ENCODE measurements around the gene SLCO4A1. TPM values are rescaled to one million over a fixed set of nuclear protein-coding genes. Genes with fewer than 3 reads are reported as not detected.
A peak's percentile ranks its signal among the peaks of the same experiment; 100 is the strongest.
"Not testable (repeated sequence)": the region's sequence is repeated elsewhere in the genome, so short reads cannot be mapped to it uniquely, and the experiment has no call there.

SLCO4A1 gene
- total RNA-seq, 1 donor from 2014 or later: 31.1 TPM

DNA sequence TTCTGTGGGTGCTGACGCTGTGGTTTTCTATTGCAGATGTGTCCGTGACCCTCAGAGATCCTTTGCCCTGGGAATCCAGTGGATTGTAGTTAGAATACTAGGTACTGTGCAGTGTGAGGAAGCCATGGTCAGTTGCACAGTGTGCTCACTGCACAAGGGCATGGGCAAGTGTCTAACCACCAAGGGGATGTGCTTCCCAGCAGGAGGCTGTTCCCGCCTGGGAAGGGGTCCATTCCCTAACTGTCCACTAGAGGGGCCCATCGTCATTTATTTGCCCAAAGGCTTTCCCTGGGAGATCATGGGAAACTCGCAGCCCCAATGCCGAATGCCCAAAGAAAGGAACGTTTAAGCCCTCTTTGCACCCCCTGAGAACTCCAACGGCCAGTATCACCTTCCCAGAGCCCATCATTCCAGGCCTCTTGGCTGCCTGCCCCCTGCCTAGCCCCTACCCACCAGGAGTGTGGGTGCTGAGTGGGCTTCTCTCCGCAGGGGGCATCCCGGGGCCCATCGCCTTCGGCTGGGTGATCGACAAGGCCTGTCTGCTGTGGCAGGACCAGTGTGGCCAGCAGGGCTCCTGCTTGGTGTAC lies 26.2 kb downstream of the SLCO4A1 start:
- intact Hi-C loops (cut with DNase I): loop anchor here (5.0 kb wide), 1 partner anchor 124 kb away; no protein-coding TSS in a partner anchor
- DNase-seq (ENCODE audit: low spot score) (peak; percentile 85), ATAC-seq (peak; percentile 57)

DNA sequence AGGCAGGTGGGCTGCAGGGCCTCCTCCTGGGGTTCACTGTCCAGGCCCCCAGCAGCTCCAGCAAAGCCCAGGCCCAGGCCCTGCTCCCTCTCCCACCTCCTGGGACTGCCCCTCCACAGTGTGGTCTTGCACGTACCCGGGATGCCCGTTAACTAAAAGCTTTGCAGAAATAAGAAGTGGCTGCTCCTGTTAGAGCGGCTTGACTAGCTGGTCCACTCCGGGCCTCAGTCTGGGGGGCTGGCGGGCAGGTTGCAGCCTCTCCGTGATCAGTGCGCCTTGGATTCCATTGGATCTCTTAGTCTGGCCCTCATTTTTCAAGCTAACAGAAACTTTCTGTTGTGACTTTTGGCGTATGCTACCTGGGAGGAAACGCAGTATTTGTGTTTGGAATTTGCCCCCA lies 26.9 kb downstream of the SLCO4A1 start:
- DNase-seq (ENCODE audit: low spot score) (no peak), ATAC-seq (no peak)
- intact Hi-C loops (cut with DNase I): loop anchor here (5.0 kb wide), 1 partner anchor 123 kb away; no protein-coding TSS in a partner anchor

DNA sequence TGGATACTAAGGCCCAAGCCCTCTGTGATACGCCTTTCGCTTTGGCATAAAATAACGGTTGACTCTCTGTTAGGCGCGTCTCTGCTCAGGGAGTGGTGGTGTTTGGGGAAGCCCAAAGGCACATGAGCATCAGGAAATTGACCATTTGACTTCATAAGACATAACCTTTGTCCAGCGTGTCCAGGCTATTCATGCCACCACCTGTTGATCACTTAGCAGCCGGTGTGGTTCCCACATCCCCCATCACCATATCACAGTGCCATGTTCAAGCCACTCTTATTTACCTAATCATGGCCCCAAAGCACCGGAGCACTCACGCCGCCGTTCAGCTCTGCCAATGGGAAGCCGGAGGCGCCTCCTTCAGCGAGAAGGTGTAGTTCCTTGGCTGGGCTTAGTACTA lies 27.9 kb downstream of the SLCO4A1 start:
- DNase-seq (ENCODE audit: low spot score): no peak
- no peak for ATAC-seq
- intact Hi-C loops (cut with DNase I): no loop called here

DNA sequence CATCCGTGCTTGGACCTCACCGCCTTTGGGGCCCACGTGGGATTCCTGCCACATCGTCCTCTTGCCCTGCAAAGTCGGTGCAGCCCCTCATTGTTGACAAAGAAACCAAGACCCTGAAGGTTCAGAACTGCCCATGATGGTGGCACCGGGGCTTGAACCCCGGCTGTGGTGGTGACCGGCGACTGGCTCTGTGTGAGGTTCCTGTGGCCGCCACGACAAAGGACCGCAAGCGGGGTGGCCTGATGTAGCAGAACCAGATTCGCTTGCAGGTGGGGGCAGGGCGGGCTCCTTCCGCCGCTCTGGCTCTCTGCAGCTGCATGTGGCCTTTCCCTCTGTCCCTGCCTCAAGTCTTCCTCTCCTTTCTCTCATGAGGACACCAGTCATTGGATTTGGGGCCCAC lies 28.7 kb downstream of the SLCO4A1 start:
- no peak for DNase-seq (ENCODE audit: low spot score)
- no peak for ATAC-seq
- intact Hi-C loops (cut with DNase I): no loop called here

DNA sequence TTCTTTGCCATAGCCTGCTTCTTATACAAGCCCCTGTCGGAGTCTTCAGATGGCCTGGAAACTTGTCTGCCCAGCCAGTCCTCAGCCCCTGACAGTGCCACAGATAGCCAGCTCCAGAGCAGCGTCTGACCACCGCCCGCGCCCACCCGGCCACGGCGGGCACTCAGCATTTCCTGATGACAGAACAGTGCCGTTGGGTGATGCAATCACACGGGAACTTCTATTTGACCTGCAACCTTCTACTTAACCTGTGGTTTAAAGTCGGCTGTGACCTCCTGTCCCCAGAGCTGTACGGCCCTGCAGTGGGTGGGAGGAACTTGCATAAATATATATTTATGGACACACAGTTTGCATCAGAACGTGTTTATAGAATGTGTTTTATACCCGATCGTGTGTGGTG lies 29.5 kb downstream of the SLCO4A1 start:
- no peak for DNase-seq (ENCODE audit: low spot score)
- no peak for ATAC-seq
- intact Hi-C loops (cut with DNase I): no loop called here

DNA sequence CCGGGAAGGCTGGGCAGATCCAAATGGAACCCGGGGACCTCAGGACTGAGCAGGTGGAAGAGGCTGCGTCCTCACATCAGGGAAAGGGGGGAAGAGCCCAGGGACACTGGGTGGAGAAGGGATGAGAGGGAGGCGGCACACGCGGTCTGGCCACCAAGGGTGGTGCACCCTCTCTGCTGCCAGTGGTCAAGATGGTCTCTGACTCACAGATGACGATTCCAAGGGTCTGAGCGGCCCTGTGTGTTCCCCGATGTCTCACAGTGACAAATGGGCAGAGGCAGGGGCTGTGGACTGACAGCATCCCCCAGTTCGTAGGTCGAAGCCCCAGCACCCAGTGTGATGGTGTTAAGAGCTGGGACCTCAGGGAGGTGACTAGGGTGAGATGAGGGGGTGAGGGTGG lies 32.1 kb downstream of the SLCO4A1 start:
- ATAC-seq (no peak), DNase-seq (ENCODE audit: low spot score) (no peak)
- intact Hi-C loops (cut with DNase I): no loop called here

DNA sequence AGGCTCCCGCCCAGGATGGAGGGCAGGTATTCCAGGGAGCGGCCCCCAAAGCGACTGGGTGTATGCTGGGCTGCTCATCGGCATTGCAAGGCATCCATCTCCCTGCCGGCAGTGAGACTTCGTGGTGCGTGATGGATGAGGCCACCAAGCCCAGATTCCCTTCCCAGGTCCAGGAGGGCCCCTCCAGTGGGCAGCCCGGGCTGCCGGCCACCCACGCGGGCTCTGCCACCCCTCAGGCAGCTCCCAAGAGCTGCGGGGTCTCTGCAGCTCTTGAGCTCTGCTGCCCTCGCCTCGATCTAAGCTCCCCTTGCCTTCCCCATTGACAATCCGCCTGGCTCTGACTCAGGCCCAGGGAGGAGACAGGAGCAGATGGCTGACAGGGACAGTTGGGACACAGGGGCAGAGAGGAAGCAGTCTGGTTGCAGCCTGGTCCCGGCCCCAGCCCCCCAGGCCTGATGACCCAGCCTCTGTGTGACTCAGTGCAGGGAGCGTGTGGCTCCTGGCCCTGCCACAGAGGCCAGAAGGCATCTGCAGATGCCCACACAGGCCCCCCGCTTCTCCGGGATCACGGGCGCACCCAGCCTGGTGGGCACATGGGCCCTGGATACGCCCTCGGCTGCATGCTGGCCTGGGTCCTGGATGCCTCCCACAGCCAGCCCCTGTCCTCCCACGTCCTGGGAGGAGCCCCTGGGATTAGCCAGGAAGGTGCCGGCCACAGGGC lies 33.0 kb downstream of the SLCO4A1 start:
- no peak for ATAC-seq
- DNase-seq (ENCODE audit: low spot score): no peak
- intact Hi-C loops (cut with DNase I): no loop called here

DNA sequence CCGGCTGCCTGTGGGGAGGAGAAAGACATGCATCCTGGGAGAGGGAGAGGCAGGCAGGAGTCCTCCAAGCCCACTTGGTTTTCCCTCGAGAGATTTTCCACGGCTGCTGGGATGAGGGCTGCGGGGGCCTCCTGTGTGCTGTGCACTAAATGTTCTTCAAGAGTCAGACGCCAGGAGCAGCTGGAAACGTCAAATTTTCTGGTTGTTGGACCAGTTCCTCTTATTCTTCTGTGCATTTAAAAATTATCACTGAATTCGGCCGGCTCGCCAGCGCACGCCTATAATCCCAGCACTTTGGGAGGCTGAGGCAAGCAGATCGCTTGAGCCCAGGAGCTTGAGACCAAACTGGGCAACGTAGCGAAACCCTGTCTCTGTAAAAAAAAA lies 33.6 kb downstream of the SLCO4A1 start:
- ATAC-seq (no peak), DNase-seq (ENCODE audit: low spot score) (no peak)
- intact Hi-C loops (cut with DNase I): no loop called here

DNA sequence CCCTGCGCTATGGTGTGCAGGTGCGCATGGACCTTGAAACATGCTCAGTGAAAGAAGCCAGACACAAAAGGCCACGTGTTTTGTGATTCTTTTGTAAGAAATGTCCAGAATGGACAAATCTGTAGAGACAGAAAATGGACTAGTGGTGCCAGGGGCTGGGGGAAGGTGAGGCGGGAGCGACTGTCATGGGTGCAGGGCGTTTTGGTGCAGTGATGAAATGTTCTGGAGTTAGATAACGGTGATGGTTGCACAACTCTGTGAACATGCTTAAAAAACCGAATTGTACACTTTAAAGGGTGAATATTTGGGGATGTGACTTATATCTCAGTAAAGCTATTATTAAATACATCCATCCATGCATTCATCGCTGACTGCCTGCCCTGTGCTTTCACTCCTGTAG lies 34.7 kb downstream of the SLCO4A1 start:
- DNase-seq (ENCODE audit: low spot score) (no peak), ATAC-seq (no peak)
- intact Hi-C loops (cut with DNase I): no loop called here

DNA sequence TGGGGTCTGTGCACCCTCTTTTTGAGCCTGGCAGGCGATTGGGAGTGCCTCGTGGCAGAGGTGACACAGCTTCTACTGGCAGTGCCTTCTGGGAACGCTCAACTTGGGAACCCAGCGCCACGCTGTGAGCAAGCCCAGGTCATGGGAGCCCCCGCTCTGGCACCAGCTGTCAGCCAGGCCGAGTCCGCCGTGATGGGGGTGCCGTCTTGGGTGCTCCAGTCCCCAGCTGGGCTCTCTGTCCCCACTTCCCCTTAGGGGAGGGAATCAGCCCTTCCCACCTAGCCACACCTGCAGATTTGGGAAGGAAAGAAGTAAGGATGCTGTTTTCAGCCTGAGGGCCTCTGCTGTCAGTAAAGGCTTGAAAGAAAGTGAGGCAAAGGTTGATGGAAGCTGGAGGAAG lies 35.4 kb downstream of the SLCO4A1 start:
- ATAC-seq: no peak
- DNase-seq (ENCODE audit: low spot score): no peak
- intact Hi-C loops (cut with DNase I): no loop called here

DNA sequence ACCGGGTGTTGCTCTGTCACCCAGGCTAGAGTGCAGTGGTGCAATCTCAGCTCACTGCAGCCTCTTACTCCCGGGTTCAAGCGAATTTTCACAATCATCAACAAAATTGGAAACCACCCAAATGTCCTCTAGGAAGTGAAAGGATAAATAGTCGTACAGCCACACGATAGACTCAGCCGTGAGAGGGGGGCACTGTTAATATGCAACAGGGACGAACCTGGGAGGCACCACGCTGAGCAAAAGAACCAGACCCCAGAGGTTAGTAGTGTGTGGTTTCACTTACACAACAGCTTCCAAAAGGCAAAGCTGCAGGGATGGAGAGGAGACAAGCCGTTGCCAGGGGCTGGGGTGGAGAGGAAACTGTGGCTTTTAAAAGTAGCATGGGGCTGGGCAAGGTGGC lies 36.2 kb downstream of the SLCO4A1 start:
- intact Hi-C loops (cut with DNase I): no loop called here
- no peak for DNase-seq (ENCODE audit: low spot score)
- no peak for ATAC-seq

DNA sequence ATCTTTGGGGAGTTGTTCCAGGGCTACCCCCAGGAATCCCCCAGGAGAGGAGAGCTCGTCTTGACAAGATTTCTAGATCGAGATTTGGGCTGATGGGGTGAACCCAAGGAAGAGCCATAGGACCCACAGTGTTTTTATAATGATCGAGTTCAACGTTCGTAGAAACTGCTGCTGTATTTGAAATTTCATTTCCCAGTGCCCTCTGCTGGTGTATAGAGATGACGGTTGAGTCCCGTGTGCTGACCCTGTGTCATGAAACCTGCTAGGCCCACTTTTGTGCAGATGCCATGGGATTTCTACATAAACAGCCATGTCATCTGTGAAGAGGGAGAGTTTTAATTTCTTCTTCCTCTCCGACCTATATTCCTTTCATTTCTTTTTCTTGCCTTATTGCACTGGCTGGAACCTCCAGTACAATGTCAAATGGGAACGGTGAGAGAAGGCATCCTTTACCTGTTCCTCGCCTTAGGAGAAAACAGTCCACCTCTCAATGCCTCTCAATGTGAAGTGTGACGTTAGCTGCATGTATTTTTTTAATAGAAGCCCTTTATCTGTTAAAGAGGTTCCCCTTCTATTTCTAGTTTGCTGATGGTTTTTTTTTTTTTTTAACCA lies 37.8 kb downstream of the SLCO4A1 start:
- ATAC-seq (no peak), DNase-seq (ENCODE audit: low spot score) (no peak)
- intact Hi-C loops (cut with DNase I): no loop called here

DNA sequence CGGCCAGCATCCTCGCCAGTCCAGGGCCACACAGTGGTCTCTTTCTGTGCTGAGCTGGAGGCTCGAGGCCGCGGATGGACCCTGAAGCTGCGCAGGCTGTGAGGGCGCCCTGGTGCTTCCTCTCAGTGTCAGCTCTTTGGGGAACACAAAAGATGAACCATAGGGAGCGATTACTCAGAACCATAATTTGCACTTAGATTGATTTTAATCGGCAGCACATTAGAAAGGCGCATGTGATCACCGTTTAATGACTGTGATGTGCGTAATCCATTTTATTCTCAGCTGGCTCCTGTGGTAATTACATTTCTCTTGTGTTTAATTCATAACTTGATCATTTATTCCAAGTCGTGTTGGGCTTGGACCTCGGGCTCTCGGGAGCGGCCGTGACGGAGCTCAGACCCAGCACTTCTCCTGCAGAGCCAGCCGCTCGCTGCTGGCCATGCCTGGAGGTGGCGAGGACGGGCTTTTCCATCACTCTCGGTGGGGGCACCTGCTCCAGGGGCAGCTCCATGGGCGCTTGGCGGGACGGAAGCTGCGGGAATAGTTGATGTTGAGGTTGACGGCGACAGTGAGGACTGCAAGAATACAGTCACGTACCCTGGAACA lies 40.7 kb downstream of the SLCO4A1 start:
- DNase-seq (ENCODE audit: low spot score): no peak
- no peak for ATAC-seq
- intact Hi-C loops (cut with DNase I): no loop called here

DNA sequence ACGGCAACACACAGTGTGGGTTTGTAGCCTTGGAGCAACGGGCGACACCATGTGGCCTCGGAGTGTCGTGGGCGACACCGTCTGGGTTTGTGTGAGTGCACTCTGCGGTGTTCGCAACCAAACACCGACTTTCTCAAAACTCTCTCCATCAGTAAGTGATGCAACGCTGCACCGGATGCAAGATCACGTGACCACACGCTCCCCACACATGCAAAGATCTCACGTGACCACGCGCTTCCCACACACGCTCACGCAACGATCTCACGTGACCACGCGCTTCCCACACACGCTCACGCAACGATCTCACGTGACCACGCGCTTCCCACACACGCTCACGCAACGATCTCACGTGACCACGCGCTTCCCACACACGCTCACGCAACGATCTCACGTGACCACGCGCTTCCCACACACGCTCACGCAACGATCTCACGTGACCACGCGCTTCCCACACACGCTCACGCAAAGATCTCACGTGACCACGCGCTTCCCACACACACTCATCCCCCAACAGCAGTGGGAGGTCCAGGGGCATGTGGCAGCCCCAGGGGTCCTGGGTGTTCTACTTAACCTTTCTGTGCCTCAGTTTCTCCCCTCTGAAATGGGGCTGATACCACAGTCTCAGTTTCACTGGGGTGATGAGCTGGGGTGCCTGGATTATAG lies 41.5 kb downstream of the SLCO4A1 start:
- intact Hi-C loops (cut with DNase I); DNase-seq (ENCODE audit: low spot score); ATAC-seq: not testable (repeated sequence)

DNA sequence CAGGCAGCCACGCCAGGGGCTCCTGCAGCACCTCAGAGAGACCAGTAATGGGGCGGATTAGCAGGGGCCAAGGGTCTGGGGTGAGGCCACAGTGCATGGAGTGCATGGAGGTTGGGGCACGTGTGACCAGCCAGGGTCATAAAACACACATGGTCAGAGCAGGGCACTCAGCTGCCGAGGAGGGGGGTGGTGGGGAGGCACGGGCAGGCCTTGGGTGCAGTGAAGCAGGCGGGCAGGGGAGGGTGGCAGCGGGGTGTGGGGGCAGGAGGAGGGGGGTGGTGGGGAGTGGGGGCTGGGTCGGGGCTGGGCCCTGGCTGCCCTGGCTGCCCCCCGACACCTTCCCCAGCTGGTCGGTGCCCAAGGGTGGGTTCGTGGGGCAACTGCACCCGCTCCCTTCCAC lies 42.7 kb downstream of the SLCO4A1 start:
- no peak for DNase-seq (ENCODE audit: low spot score)
- intact Hi-C loops (cut with DNase I): no loop called here
- ATAC-seq: no peak

DNA sequence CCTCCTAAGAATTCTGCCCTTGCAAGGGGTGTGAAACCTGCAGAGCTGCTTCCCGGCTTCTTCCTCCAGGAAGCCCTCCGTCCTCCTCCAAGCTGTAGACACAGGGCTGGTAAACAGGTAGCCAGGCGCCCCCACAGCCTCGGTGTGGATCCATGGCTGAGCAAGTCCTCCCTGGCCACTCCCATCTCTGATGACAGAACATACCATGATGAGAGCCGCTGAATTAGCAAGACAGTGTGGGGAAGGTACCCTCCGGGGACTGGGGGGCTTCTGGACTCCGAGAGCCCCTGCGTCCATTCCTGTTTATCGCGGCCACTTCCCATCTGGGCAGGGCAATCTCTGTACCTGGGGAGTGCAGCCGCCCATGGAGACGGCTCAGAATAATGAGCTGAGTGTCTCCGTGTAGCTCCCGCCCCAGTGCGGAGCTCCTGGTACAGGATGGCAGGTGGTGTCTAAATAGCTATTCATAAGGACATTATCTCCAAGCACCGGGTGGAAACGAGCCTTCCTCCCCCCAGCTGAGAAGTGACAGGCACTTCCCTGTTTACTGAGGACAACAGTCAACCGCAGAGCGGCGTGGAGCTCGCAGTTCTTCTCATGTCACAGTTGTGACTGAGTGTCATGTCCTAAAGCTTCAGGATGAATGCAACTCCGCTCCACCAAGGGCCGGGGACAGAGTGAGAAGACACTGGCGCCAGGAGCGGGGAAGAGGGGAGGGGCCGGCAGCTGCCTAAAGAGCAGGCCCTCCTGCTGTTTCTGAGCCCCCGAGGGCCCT lies 43.7 kb downstream of the SLCO4A1 start:
- intact Hi-C loops (cut with DNase I): no loop called here
- ATAC-seq: peak; percentile 54
- no peak for DNase-seq (ENCODE audit: low spot score)

DNA sequence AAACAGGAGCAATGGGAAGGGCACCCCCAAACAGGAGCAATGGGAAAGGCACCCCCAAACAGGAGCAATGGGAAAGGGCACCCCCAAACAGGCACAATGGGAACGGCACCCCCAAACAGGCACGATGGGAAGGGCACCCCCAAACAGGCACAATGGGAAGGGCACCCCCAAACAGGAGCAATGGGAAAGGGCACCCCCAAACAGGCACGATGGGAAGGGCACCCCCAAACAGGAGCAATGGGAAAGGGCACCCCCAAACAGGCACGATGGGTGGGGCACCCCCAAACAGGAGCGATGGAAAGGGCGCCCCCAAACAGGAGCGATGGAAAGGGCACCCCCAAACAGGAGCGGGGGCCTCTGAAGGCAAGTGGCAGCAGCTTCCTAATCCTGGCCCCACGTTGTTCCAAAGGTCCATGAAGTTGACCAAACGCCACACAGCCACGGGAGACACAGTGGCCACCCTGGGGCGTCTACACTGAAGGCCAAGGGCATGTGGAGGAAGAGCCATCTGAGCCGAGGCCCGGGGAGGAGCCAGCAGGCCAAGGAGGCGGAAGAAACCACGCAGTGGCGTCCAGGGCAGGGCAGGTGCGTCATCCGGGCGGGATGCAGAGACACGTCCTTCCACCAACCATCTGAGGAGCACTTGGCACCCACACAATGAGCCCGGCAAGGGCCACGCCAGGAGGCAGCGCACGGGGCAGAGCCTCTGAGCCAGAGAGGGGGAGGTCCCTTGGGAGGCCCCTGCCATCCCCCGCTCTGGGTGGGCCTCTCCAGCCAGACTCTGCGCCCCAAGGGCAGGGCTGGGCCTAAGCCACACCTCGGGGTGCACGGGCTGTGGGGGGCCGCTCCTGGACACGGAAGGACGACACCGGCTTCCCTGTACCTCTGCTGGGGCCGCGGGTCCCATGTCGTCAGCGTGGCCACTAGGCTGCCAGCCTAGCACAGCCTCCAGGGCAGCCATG lies 44.8 kb downstream of the SLCO4A1 start:
- DNase-seq (ENCODE audit: low spot score) (no peak), ATAC-seq (no peak)
- intact Hi-C loops (cut with DNase I): no loop called here

DNA sequence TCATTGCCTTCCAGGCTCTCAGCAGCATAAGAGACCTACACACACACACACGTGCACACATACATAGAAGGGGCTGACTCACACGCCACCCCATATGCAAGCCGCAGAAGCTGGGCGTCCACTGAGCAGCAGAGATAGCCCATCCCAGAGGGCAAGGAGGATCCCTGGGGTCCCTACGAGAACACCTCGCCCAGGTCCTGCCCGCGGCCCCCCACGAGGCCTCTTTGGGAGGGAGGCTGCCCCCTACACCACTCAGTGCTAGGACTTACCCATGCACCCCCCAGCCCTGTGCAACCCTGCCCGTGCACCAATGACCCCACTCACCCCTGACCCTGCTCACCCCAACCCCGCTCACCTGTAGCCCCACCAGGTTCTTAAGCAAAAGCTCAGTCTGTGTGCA lies 45.8 kb downstream of the SLCO4A1 start:
- DNase-seq (ENCODE audit: low spot score) (no peak), ATAC-seq (no peak)
- intact Hi-C loops (cut with DNase I): no loop called here
